Measurements from ENCODE around the gene MIR17HG. TPM values are rescaled to one million over a fixed set of nuclear protein-coding genes. Genes with fewer than 3 reads are reported as not detected.

The MIR17HG gene
- total RNA-seq, 3 donors from 2014 or later = 1.9 to 6.7 (median 6.6) TPM

- no peak overlapping the region for H3K4me3 ChIP-seq
- H3K9me3 ChIP-seq = no peaks in the 10 kb centered on the region
- DNase-seq (ENCODE audit: low spot score in 2 of 2) = no peak
- H3K27ac ChIP-seq = no peak overlapping the region
- TF ChIP-seq CTCF (IDR thresholded peaks at IDR 0.05) (no peak), POLR2AphosphoS5 (IDR thresholded peaks at IDR 0.05) (no peak), POLR2A (IDR thresholded peaks at IDR 0.05) (no peak)
- intact Hi-C loops (cut with DNase I; ENCODE audit: low total_unique reads) = no loop called here
- no peaks in the 10 kb centered on the region for H3K4me1 ChIP-seq
- no peaks in the 10 kb centered on the region for H3K27me3 ChIP-seq
- H3K36me3 ChIP-seq = no peaks in the 10 kb centered on the region
Measured at GRCh38 chr13:91362908-91363307, 15.4 kb downstream of the MIR17HG start.

- DNase-seq (ENCODE audit: low spot score in 2 of 2) = no peak
- H3K4me1 ChIP-seq = no peaks in the 10 kb centered on the region
- intact Hi-C loops (cut with DNase I; ENCODE audit: low total_unique reads) = no loop called here
- H3K4me3 ChIP-seq = no peak overlapping the region
- H3K27me3 ChIP-seq = no peaks in the 10 kb centered on the region
- H3K27ac ChIP-seq = no peak overlapping the region
- no peaks in the 10 kb centered on the region for H3K36me3 ChIP-seq
- TF ChIP-seq CTCF (IDR thresholded peaks at IDR 0.05) (no peak), POLR2A (IDR thresholded peaks at IDR 0.05) (no peak), POLR2AphosphoS5 (IDR thresholded peaks at IDR 0.05) (no peak)
- H3K9me3 ChIP-seq = no peaks in the 10 kb centered on the region
Measured at GRCh38 chr13:91368101-91368500, 20.6 kb downstream of the MIR17HG start.

- no peak for DNase-seq (ENCODE audit: low spot score in 2 of 2)
- no peak overlapping the region for H3K27ac ChIP-seq
- TF ChIP-seq CTCF (IDR thresholded peaks at IDR 0.05) (no peak), POLR2AphosphoS5 (IDR thresholded peaks at IDR 0.05) (no peak), POLR2A (IDR thresholded peaks at IDR 0.05) (no peak)
- intact Hi-C loops (cut with DNase I; ENCODE audit: low total_unique reads) = no loop called here
- no peaks in the 10 kb centered on the region for H3K27me3 ChIP-seq
- H3K4me1 ChIP-seq = no peaks in the 10 kb centered on the region
- H3K4me3 ChIP-seq = no peak overlapping the region
- no peaks in the 10 kb centered on the region for H3K36me3 ChIP-seq
- no peaks in the 10 kb centered on the region for H3K9me3 ChIP-seq
Measured at GRCh38 chr13:91368676-91369440, 21.4 kb downstream of the MIR17HG start.

GRCh38 chr13:91369441-91369831, 21.9 kb downstream of the MIR17HG start:
- Histone ChIP-seq H3K36me3 (no peaks in the 10 kb centered on the region), H3K4me3 (no peak overlapping the region), H3K27ac (no peak overlapping the region), H3K4me1 (no peaks in the 10 kb centered on the region), H3K27me3 (no peaks in the 10 kb centered on the region), H3K9me3 (no peaks in the 10 kb centered on the region)
- TF ChIP-seq POLR2A (IDR thresholded peaks at IDR 0.05) = no peak
- TF ChIP-seq POLR2AphosphoS5 (IDR thresholded peaks at IDR 0.05) = no peak
- no peak for TF ChIP-seq CTCF (IDR thresholded peaks at IDR 0.05)
- intact Hi-C loops (cut with DNase I; ENCODE audit: low total_unique reads) = no loop called here
- DNase-seq (ENCODE audit: low spot score in 2 of 2) = no peak

GRCh38 chr13:91370501-91370900, 23.0 kb downstream of the MIR17HG start:
- Histone ChIP-seq H3K27ac (no peak overlapping the region), H3K4me1 (no peaks in the 10 kb centered on the region), H3K9me3 (no peaks in the 10 kb centered on the region), H3K4me3 (no peak overlapping the region), H3K36me3 (no peaks in the 10 kb centered on the region), H3K27me3 (no peaks in the 10 kb centered on the region)
- DNase-seq (ENCODE audit: low spot score in 2 of 2) = no peak
- intact Hi-C loops (cut with DNase I; ENCODE audit: low total_unique reads) = no loop called here
- TF ChIP-seq CTCF (IDR thresholded peaks at IDR 0.05) = no peak
- no peak for TF ChIP-seq POLR2A (IDR thresholded peaks at IDR 0.05)
- TF ChIP-seq POLR2AphosphoS5 (IDR thresholded peaks at IDR 0.05) = no peak

Measured in breast epithelium (tissue), 4 donors.